ENCODE measurements around the gene RPL13A. TPM values are rescaled to one million over a fixed set of nuclear protein-coding genes. Genes with fewer than 3 reads are reported as not detected.

RPL13A gene
- 2,726 and 2,880 TPM in 2 replicates for total RNA-seq (2022)
- percentile 100 among the genes with signal in this experiment for Bru-seq, nascent RNA
- BruChase-seq, experiment 1, labeled RNA remaining after a 2-hour chase = percentile 99 among the genes with signal in this experiment
- BruChase-seq, experiment 2, labeled RNA remaining after a 6-hour chase = percentile 100 among the genes with signal in this experiment
- long read RNA-seq, transcript RPL13A-214 (8 exons, 1,122 nt) = minor isoform, 21 of 1,246 reads
- long read RNA-seq, transcript RPL13A-201 (8 exons, 1,181 nt) = major isoform, 1,110 of 1,246 reads
- long read RNA-seq, partial matches to known transcripts = 62 of 1,246 reads
- long read RNA-seq, other reads (novel, unspliced or antisense) = 52 of 1,246 reads

DNA sequence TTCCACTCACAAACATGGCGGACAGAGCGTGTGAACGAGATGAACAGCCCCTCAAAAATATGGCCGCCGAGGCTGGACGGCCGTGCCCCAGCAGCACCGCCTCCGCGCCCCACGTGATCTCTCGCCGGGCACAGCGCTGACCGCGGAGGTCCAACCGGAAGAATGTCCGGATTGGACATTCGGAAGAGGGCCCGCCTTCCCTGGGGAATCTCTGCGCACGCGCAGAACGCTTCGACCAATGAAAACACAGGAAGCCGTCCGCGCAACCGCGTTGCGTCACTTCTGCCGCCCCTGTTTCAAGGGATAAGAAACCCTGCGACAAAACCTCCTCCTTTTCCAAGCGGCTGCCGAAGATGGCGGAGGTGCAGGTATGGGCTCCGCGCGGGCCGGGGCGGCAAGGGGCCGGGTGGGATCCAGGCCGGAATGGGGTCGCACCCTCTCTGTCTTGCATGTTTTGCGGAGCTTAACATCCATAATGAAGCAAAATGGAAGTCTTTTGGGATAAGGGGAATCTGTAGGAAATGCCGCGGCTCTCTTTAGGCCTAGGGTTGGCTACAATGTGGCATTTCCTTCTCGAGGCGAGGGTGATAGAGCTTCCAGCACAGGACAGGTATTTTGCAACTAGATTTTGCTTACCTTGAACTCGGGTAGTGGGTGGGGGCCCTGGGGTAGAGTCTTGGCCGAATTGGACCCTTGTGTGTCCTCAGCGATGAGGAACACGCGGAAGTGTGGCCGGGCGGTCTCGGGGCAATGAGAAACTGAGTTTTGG, at the start of gene RPL13A:
RPL13A (plus strand) TSS at position 332 of the 769 bp plus-strand sequence; CDS start at position 354, 22 bp downstream.
- Histone ChIP-seq H3K4me3 (ENCODE audit: low read depth, low read length) (peak within 1 kb of the TSS; percentile 88), H3K36me3 (ENCODE audit: control insufficient read depth, insufficient read depth, low read length) (peaks cover 8% of the 10 kb centered on the region), H3K9me3 (no peaks in the 10 kb centered on the region), H3K4me1 (peaks cover 13% of the 10 kb centered on the region; the same call in 1 of the 2 replicates), H3K27me3 (replicated peaks; ENCODE audit: control insufficient read depth, insufficient read depth, low read length) (no peaks in the 10 kb centered on the region)
- ChIA-PET POLR2A (interaction anchor here (0.7 to 1.0 kb wide), 2 partner anchors 34 to 153 kb away, joined by 3 read pairs; partner anchors contain the start of genes ALDH16A1 and RRAS), CTCF (no interaction called here)
- Mint-ChIP-seq H3K9me3 (ENCODE audit: unreplicated experiment) (no peaks in the 10 kb centered on the region), H3K36me3 (ENCODE audit: insufficient read depth, unreplicated experiment) (peaks cover 56% of the 10 kb centered on the region), H3K4me3 (ENCODE audit: unreplicated experiment) (peak within 1 kb of the TSS; percentile 97), H3K4me1 (ENCODE audit: low read depth, unreplicated experiment) (no peaks in the 10 kb centered on the region), H3K27ac (ENCODE audit: unreplicated experiment) (peak within 1 kb of the TSS; percentile 99), H3K27me3 (ENCODE audit: insufficient read depth, unreplicated experiment) (no peaks in the 10 kb centered on the region)
- peak; percentile 99 to 100 for DNase-seq
- intact Hi-C loops (cut with micrococcal nuclease; ENCODE audit: unreplicated experiment) = loop anchor here (1.0 kb wide), 2 partner anchors 9 to 34 kb away; partner anchors contain the start of genes ALDH16A1 and RPS11
- BruUV-seq (replicated peaks) = TSS peak; percentile 72
- TF ChIP-seq, protein P1, sequence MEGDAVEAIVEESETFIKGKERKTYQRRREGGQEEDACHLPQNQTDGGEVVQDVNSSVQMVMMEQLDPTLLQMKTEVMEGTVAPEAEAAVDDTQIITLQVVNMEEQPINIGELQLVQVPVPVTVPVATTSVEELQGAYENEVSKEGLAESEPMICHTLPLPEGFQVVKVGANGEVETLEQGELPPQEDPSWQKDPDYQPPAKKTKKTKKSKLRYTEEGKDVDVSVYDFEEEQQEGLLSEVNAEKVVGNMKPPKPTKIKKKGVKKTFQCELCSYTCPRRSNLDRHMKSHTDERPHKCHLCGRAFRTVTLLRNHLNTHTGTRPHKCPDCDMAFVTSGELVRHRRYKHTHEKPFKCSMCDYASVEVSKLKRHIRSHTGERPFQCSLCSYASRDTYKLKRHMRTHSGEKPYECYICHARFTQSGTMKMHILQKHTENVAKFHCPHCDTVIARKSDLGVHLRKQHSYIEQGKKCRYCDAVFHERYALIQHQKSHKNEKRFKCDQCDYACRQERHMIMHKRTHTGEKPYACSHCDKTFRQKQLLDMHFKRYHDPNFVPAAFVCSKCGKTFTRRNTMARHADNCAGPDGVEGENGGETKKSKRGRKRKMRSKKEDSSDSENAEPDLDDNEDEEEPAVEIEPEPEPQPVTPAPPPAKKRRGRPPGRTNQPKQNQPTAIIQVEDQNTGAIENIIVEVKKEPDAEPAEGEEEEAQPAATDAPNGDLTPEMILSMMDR (IDR thresholded peaks at IDR 0.05; ENCODE audit: insufficient read depth in 1 of 2, low read depth in 1 of 2, low read length in 1 of 2, severe bottlenecking in 1 of 2, unreplicated experiment in 1 of 2) = no peak

DNA sequence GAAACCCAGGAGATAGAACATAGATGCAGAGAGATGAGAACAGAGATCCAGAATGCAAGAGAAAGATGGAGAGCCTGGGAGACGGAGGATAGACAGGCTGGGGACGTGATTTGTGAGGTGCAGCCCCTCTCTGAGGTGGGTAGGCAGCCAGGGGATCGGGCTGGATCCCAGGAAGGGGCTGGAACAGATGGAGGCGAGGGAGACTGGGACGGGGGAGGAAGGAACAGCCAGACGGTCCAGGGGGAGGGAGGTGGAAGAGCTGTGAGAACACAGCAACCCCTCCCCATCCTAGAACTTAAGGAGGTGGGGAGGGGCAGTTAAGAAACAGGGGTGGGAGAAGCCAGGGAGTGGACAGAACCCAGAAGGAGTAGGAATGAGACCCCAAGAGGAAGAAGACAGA, 49.1 kb upstream of the RPL13A start:
- H3K4me1 Mint-ChIP-seq (ENCODE audit: low read depth, unreplicated experiment) = peaks cover 16% of the 10 kb centered on the region
- Histone ChIP-seq H3K4me3 (ENCODE audit: low read depth, low read length) (no peak overlapping the region), H3K4me1 (0 out of 2 replicates have a peak, but pooled peaks cover 3% of the 10 kb centered on the region), H3K9me3 (no peaks in the 10 kb centered on the region), H3K27me3 (replicated peaks; ENCODE audit: control insufficient read depth, insufficient read depth, low read length) (peaks cover 6% of the 10 kb centered on the region), H3K36me3 (ENCODE audit: control insufficient read depth, insufficient read depth, low read length) (no peaks in the 10 kb centered on the region)
- peaks cover 2% of the 10 kb centered on the region for H3K36me3 Mint-ChIP-seq (ENCODE audit: insufficient read depth, unreplicated experiment)
- TF ChIP-seq, protein P1 (IDR thresholded peaks at IDR 0.05; ENCODE audit: insufficient read depth in 1 of 2, low read depth in 1 of 2, low read length in 1 of 2, severe bottlenecking in 1 of 2, unreplicated experiment in 1 of 2) = no peak
- H3K9me3 Mint-ChIP-seq (ENCODE audit: unreplicated experiment) = peaks cover 8% of the 10 kb centered on the region
- intact Hi-C loops (cut with micrococcal nuclease; ENCODE audit: unreplicated experiment) = no loop called here
- DNase-seq = no peak
- no peak overlapping the region for H3K27ac Mint-ChIP-seq (ENCODE audit: unreplicated experiment)
- peaks cover 45% of the 10 kb centered on the region for H3K27me3 Mint-ChIP-seq (ENCODE audit: insufficient read depth, unreplicated experiment)
- BruUV-seq (replicated peaks) = no TSS peak
- no peak overlapping the region for H3K4me3 Mint-ChIP-seq (ENCODE audit: unreplicated experiment)
- ChIA-PET CTCF (no interaction called here), POLR2A (no interaction called here)

DNA sequence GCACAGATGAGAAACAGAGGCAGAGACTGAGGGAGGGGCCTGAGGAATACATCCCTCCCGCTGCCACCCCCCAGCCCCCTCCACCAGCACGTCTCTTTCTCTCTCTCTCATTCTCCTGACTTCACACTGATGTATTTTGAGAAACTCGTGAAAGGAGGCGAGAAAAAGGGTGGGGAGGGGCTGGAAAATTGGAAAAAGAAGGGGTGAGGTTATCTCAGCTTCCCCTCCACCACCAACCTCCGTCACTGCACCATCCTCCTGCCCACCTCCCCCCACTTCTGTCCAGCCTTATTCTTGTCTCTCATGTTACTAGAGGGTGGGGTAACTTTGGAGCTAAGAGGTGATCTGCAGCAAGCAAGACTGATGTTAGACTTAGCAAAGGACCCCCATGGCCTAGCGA, 47.6 kb upstream of the RPL13A start:
- peaks cover 23% of the 10 kb centered on the region for H3K4me1 Mint-ChIP-seq (ENCODE audit: low read depth, unreplicated experiment)
- peaks cover 10% of the 10 kb centered on the region for H3K36me3 Mint-ChIP-seq (ENCODE audit: insufficient read depth, unreplicated experiment)
- BruUV-seq (replicated peaks) = no TSS peak
- no peak overlapping the region for H3K27ac Mint-ChIP-seq (ENCODE audit: unreplicated experiment)
- peaks cover 45% of the 10 kb centered on the region for H3K27me3 Mint-ChIP-seq (ENCODE audit: insufficient read depth, unreplicated experiment)
- peaks cover 6% of the 10 kb centered on the region for H3K27me3 ChIP-seq (replicated peaks; ENCODE audit: control insufficient read depth, insufficient read depth, low read length)
- H3K9me3 Mint-ChIP-seq (ENCODE audit: unreplicated experiment) = peaks cover 8% of the 10 kb centered on the region
- no peaks in the 10 kb centered on the region for H3K9me3 ChIP-seq
- no peaks in the 10 kb centered on the region for H3K36me3 ChIP-seq (ENCODE audit: control insufficient read depth, insufficient read depth, low read length)
- TF ChIP-seq, protein P1 (IDR thresholded peaks at IDR 0.05; ENCODE audit: insufficient read depth in 1 of 2, low read depth in 1 of 2, low read length in 1 of 2, severe bottlenecking in 1 of 2, unreplicated experiment in 1 of 2) = no peak
- H3K4me1 ChIP-seq = 0 out of 2 replicates have a peak, but pooled peaks cover 3% of the 10 kb centered on the region
- DNase-seq = no peak
- CTCF ChIA-PET = no interaction called here
- POLR2A ChIA-PET = no interaction called here
- intact Hi-C loops (cut with micrococcal nuclease; ENCODE audit: unreplicated experiment) = no loop called here
- no peak overlapping the region for H3K4me3 Mint-ChIP-seq (ENCODE audit: unreplicated experiment)
- H3K4me3 ChIP-seq (ENCODE audit: low read depth, low read length) = no peak overlapping the region

Measured in Caco-2 (cell line).